GM21825 (cell line): Measurements from ENCODE around the gene LMNTD2.
"Not testable (repeated sequence)": the region's sequence is repeated elsewhere in the genome, so short reads cannot be mapped to it uniquely, and the experiment has no call there.

ENCODE experiments used
- ATAC-seq: cut with Tn5 transposase; IDR thresholded peaks from one replicate; pipeline ENCODE4 v1.9.1; 2021; ENCODE audit warnings: mild to moderate bottlenecking, moderate library complexity; ENCODE audit not compliant: unreplicated experiment

The LMNTD2 gene

GRCh38 chr11:587546-587945, 27.0 kb upstream of the LMNTD2 start:
- no peak for ATAC-seq

GRCh38 chr11:586376-587316, 26.1 kb upstream of the LMNTD2 start:
- ATAC-seq = no peak

GRCh38 chr11:584287-584686, 23.7 kb upstream of the LMNTD2 start:
- ATAC-seq = no peak

GRCh38 chr11:581752-582151, 21.2 kb upstream of the LMNTD2 start:
- no peak for ATAC-seq

- ATAC-seq = no peak
Measured at GRCh38 chr11:581342-581741, 20.8 kb upstream of the LMNTD2 start.

- ATAC-seq = no peak
Measured at GRCh38 chr11:579830-580601, 19.5 kb upstream of the LMNTD2 start.

- ATAC-seq = no peak
Measured at GRCh38 chr11:578276-579035, 17.9 kb upstream of the LMNTD2 start.

- ATAC-seq = no peak
Measured at GRCh38 chr11:577611-577894, 17.0 kb upstream of the LMNTD2 start.

- ATAC-seq = no peak
Measured at GRCh38 chr11:576811-577610, 16.5 kb upstream of the LMNTD2 start.

GRCh38 chr11:575996-576768, 15.6 kb upstream of the LMNTD2 start, which contains the start of gene PHRF1:
TSS of gene PHRF1 (plus strand) at chr11:576470. CDS start at chr11:581513, 5,043 bp downstream.
- peak; percentile 75 for ATAC-seq

GRCh38 chr11:575313-575995, 14.9 kb upstream of the LMNTD2 start:
- peak; percentile 40 for ATAC-seq

GRCh38 chr11:574632-575312, 14.2 kb upstream of the LMNTD2 start:
- ATAC-seq = peak; percentile 1

GRCh38 chr11:574031-574570, 13.6 kb upstream of the LMNTD2 start:
- ATAC-seq = not testable (repeated sequence)

GRCh38 chr11:573146-573759, 12.7 kb upstream of the LMNTD2 start:
- no peak for ATAC-seq

- ATAC-seq = no peak
Measured at GRCh38 chr11:571802-572185, 11.3 kb upstream of the LMNTD2 start.

GRCh38 chr11:569158-569885, 8.8 kb upstream of the LMNTD2 start:
- ATAC-seq = no peak
